ENCODE measurements around the gene POLA1. TPM values are rescaled to one million over a fixed set of nuclear protein-coding genes. Genes with fewer than 3 reads are reported as not detected.

The POLA1 gene
- total and polyA plus RNA-seq, 2 donors (not counting 1 experiment from before 2014, with no cell fraction given): 3.0 to 16.3 TPM

DNA sequence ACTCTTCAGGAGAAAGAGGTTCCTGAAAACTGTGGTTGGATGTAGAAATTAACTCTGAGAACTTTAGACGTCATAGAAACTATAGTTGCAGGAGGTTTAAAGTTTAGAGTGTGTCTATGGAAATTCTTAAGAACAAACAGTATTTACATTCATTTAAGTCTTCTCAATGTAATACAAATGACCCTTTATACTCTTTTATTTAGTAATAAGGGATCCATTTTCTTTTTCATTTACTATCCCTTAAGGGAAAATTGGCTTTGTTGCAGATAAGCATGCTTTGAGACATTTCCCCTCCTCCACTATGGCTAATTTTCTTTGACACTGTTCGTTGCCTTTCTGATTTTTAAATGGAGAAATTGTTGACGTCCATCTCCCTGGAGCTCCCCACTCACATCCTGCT, 96.4 kb downstream of the POLA1 start:
- H3K27me3 ChIP-seq (replicated peaks in 1 of 4; ENCODE audit: control extremely low read depth in 1 of 4, control insufficient read depth in 3 of 4, insufficient read depth in 4 of 4, low read length in 3 of 4): no peaks in the 10 kb centered on the region
- POLR2A ChIA-PET: no interaction called here
- Mint-ChIP-seq H3K4me1 (no peaks in the 10 kb centered on the region), H3K27me3 (no peaks in the 10 kb centered on the region), H3K9me3 (ENCODE audit: insufficient read depth) (no peaks in the 10 kb centered on the region), H3K27ac (no peak overlapping the region), H3K4me3 (no peak overlapping the region)
- no CpG with 5 or more reads among the region's 3 CpGs for WGBS (ENCODE audit: insufficient coverage)
- no peaks in the 10 kb centered on the region for H3K9me3 ChIP-seq (ENCODE audit: control extremely low read depth in 1 of 3, control insufficient read depth in 2 of 3, insufficient read depth in 1 of 3, low read length in 2 of 3)
- ATAC-seq (ENCODE audit: low read depth) (no peak), DNase-seq (no peak)
- H3K4me2 ChIP-seq (replicated peaks; ENCODE audit: low read depth, low read length, poor library complexity, severe bottlenecking): no peak overlapping the region
- no peak overlapping the region for H3K4me3 ChIP-seq (ENCODE audit: control extremely low read depth in 1 of 5, extremely low read depth in 1 of 5, insufficient read depth in 1 of 5, low read depth in 2 of 5, low read length in 4 of 5)
- TF ChIP-seq, protein P1, sequence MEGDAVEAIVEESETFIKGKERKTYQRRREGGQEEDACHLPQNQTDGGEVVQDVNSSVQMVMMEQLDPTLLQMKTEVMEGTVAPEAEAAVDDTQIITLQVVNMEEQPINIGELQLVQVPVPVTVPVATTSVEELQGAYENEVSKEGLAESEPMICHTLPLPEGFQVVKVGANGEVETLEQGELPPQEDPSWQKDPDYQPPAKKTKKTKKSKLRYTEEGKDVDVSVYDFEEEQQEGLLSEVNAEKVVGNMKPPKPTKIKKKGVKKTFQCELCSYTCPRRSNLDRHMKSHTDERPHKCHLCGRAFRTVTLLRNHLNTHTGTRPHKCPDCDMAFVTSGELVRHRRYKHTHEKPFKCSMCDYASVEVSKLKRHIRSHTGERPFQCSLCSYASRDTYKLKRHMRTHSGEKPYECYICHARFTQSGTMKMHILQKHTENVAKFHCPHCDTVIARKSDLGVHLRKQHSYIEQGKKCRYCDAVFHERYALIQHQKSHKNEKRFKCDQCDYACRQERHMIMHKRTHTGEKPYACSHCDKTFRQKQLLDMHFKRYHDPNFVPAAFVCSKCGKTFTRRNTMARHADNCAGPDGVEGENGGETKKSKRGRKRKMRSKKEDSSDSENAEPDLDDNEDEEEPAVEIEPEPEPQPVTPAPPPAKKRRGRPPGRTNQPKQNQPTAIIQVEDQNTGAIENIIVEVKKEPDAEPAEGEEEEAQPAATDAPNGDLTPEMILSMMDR (IDR thresholded peaks at IDR 0.05): no peak
- no peak for TF ChIP-seq EZH2 (IDR thresholded peaks at IDR 0.05; ENCODE audit: borderline replicate concordance, insufficient read depth, low read depth, low read length, poor library complexity, severe bottlenecking)
- intact Hi-C loops (cut with micrococcal nuclease): no loop called here
- H3K27ac ChIP-seq (ENCODE audit: low read length in 2 of 2): no peak overlapping the region
- H2AFZ ChIP-seq (ENCODE audit: insufficient read depth, low read depth, low read length, poor library complexity, severe bottlenecking): no peak overlapping the region
- no peaks in the 10 kb centered on the region for H4K20me1 ChIP-seq (ENCODE audit: control insufficient read depth, insufficient read depth, low read length, poor library complexity, severe bottlenecking)
- no peaks in the 10 kb centered on the region for H3K79me2 ChIP-seq (ENCODE audit: control insufficient read depth, insufficient read depth, low read length)
- no peaks in the 10 kb centered on the region for H3K4me1 ChIP-seq (ENCODE audit: control insufficient read depth in 2 of 2, insufficient read depth in 2 of 2, low read length in 2 of 2)
- H3K36me3 ChIP-seq (replicated peaks in 1 of 2; ENCODE audit: control extremely low read depth in 1 of 2, control insufficient read depth in 1 of 2, extremely low read depth in 1 of 2, insufficient read depth in 2 of 2, low read length in 1 of 2): no peaks in the 10 kb centered on the region
- H3K9ac ChIP-seq (ENCODE audit: low read length): no peak overlapping the region
- CTCF ChIA-PET: no interaction called here

DNA sequence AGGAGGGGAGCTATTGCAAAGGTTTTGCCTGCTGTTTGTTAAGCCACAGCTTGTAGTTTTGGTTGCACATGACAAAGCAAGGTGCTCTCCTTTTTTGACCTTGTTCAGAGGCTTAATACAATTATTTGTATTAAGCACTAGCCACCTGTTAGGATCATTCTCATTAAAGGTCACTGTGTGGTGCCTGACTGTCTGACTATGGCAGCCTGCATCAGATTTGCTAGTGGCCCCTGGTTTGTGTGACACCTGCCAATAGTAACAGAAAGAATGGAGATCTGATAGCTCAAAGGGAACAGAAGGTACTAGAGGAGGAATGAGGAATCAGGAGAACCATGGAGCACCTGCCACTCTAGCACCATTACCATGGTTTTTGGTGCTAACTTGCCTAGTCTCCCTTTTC, 102.5 kb downstream of the POLA1 start:
- ChIA-PET POLR2A (no interaction called here), CTCF (no interaction called here)
- TF ChIP-seq, protein P1 (IDR thresholded peaks at IDR 0.05): no peak
- no peak for TF ChIP-seq EZH2 (IDR thresholded peaks at IDR 0.05; ENCODE audit: borderline replicate concordance, insufficient read depth, low read depth, low read length, poor library complexity, severe bottlenecking)
- no peaks in the 10 kb centered on the region for H3K27me3 ChIP-seq (replicated peaks in 1 of 4; ENCODE audit: control extremely low read depth in 1 of 4, control insufficient read depth in 3 of 4, insufficient read depth in 4 of 4, low read length in 3 of 4)
- no peaks in the 10 kb centered on the region for H3K9me3 ChIP-seq (ENCODE audit: control extremely low read depth in 1 of 3, control insufficient read depth in 2 of 3, insufficient read depth in 1 of 3, low read length in 2 of 3)
- no peaks in the 10 kb centered on the region for H3K36me3 ChIP-seq (replicated peaks in 1 of 2; ENCODE audit: control extremely low read depth in 1 of 2, control insufficient read depth in 1 of 2, extremely low read depth in 1 of 2, insufficient read depth in 2 of 2, low read length in 1 of 2)
- H3K4me3 ChIP-seq (ENCODE audit: control extremely low read depth in 1 of 5, extremely low read depth in 1 of 5, insufficient read depth in 1 of 5, low read depth in 2 of 5, low read length in 4 of 5): no peak overlapping the region
- Mint-ChIP-seq H3K27ac (no peak overlapping the region), H3K4me3 (no peak overlapping the region), H3K9me3 (ENCODE audit: insufficient read depth) (no peaks in the 10 kb centered on the region), H3K27me3 (no peaks in the 10 kb centered on the region), H3K4me1 (no peaks in the 10 kb centered on the region)
- H3K79me2 ChIP-seq (ENCODE audit: control insufficient read depth, insufficient read depth, low read length): no peaks in the 10 kb centered on the region
- no peak overlapping the region for H3K9ac ChIP-seq (ENCODE audit: low read length)
- H2AFZ ChIP-seq (ENCODE audit: insufficient read depth, low read depth, low read length, poor library complexity, severe bottlenecking): no peak overlapping the region
- intact Hi-C loops (cut with micrococcal nuclease): no loop called here
- no peaks in the 10 kb centered on the region for H4K20me1 ChIP-seq (ENCODE audit: control insufficient read depth, insufficient read depth, low read length, poor library complexity, severe bottlenecking)
- no peak overlapping the region for H3K27ac ChIP-seq (ENCODE audit: low read length in 2 of 2)
- H3K4me2 ChIP-seq (replicated peaks; ENCODE audit: low read depth, low read length, poor library complexity, severe bottlenecking): no peak overlapping the region
- H3K4me1 ChIP-seq (ENCODE audit: control insufficient read depth in 2 of 2, insufficient read depth in 2 of 2, low read length in 2 of 2): no peaks in the 10 kb centered on the region
- no peak for DNase-seq
- ATAC-seq (ENCODE audit: low read depth): no peak

All from B cell (primary cell).